Stomach (tissue), 4 donors: ENCODE data around the gene GNA15.

ENCODE experiments used
- CTCF ChIP-seq, 7 experiments: fragments of 450-650 bp in 4 of 7; fragments of 200-600 bp in 3 of 7; sonication (generic) in 3 of 7; IDR thresholded peaks; one replicate each; pipeline ENCODE4 v1.5.1; 2016 to 2019; ENCODE audit warnings: antibody characterized with exemption in 7 of 7, control low read depth in 2 of 7, mild to moderate bottlenecking in 1 of 7
- EP300 ChIP-seq: sonication (generic); formaldehyde crosslinking; IDR thresholded peaks from one replicate; pipeline ENCODE4 v1.6.1; 2017; ENCODE audit warnings: antibody characterized with exemption
- POLR2A ChIP-seq, 4 donors: fragments of 450-650 bp; IDR thresholded peaks; one replicate each; pipeline ENCODE4 v1.6.1; 2016; ENCODE audit warnings: antibody characterized with exemption in 4 of 4, control low read depth in 2 of 4, mild to moderate bottlenecking in 1 of 4, moderate library complexity in 1 of 4
- POLR2AphosphoS5 ChIP-seq, 3 donors: sonication (generic); formaldehyde crosslinking; IDR thresholded peaks; one replicate each; pipeline ENCODE4 v1.6.1; 2016; ENCODE audit warnings: antibody characterized with exemption in 3 of 3

- TF ChIP-seq CTCF (IDR thresholded peaks at IDR 0.05) (no peak), POLR2A (IDR thresholded peaks at IDR 0.05) (no peak), POLR2AphosphoS5 (IDR thresholded peaks at IDR 0.05) (no peak), EP300 (no peak)
These were observed 15.0 kb downstream of the GNA15 start for GRCh38 chr19:3150739-3151329.
